Stimulated activated CD8-positive, alpha-beta memory T cell treated with anti-CD3 and anti-CD28 coated beads, Interleukin-2, amount 100 ng/mL, for 48 hours (primary cell): Measurements from ENCODE around the gene KRTAP5-4.
"Not testable (repeated sequence)": the region's sequence is repeated elsewhere in the genome, so short reads cannot be mapped to it uniquely, and the experiment has no call there.

ENCODE experiments used
- DNase-seq, 2 donors: peaks; one replicate each; pipeline ENCODE4 v3.0.0-alpha.2; 2020; ENCODE audit warnings: low read depth in 2 of 2

Gene KRTAP5-4

GRCh38 chr11:1652771-1653540 lies 31.0 kb upstream of the KRTAP5-4 start:
- peak; percentile 51 to 69 for DNase-seq

- no peak for DNase-seq
Observed at GRCh38 chr11:1652442-1652770, 30.5 kb upstream of the KRTAP5-4 start.

- DNase-seq: no peak
Observed at GRCh38 chr11:1652026-1652425, 30.1 kb upstream of the KRTAP5-4 start.

- no peak for DNase-seq
Observed at GRCh38 chr11:1651411-1651980, 29.6 kb upstream of the KRTAP5-4 start.

GRCh38 chr11:1650918-1651262 lies 29.0 kb upstream of the KRTAP5-4 start:
- DNase-seq: no peak

GRCh38 chr11:1650034-1650917 lies 28.3 kb upstream of the KRTAP5-4 start:
- DNase-seq: no peak

- no peak for DNase-seq
Observed at GRCh38 chr11:1648653-1649420, 26.9 kb upstream of the KRTAP5-4 start.

- no peak for DNase-seq
Observed at GRCh38 chr11:1647901-1648652, 26.1 kb upstream of the KRTAP5-4 start.

- DNase-seq: not testable (repeated sequence)
Observed at GRCh38 chr11:1646540-1646939, 24.6 kb upstream of the KRTAP5-4 start.

- no peak for DNase-seq
Observed at GRCh38 chr11:1645357-1645821, 23.5 kb upstream of the KRTAP5-4 start.

- DNase-seq: no peak
Observed at GRCh38 chr11:1644601-1645356, 22.8 kb upstream of the KRTAP5-4 start.

GRCh38 chr11:1643146-1643690 lies 21.3 kb upstream of the KRTAP5-4 start:
- DNase-seq: no peak

GRCh38 chr11:1642288-1643145 lies 20.6 kb upstream of the KRTAP5-4 start:
- DNase-seq: no peak

GRCh38 chr11:1641096-1641495 lies 19.2 kb upstream of the KRTAP5-4 start:
- DNase-seq: no peak

GRCh38 chr11:1640076-1640946 lies 18.4 kb upstream of the KRTAP5-4 start:
- DNase-seq: peak in 1 of 2 donors; percentile 9

- no peak for DNase-seq
Observed at GRCh38 chr11:1639666-1640065, 17.7 kb upstream of the KRTAP5-4 start.

- DNase-seq: no peak
Observed at GRCh38 chr11:1639102-1639620, 17.2 kb upstream of the KRTAP5-4 start.

- DNase-seq: no peak
Observed at GRCh38 chr11:1638344-1638743, 16.4 kb upstream of the KRTAP5-4 start.
